Measurements from ENCODE around the gene ATG4B. TPM values are rescaled to one million over a fixed set of nuclear protein-coding genes. Genes with fewer than 3 reads are reported as not detected.

The ATG4B gene
- total and polyA plus RNA-seq, 9 of the 15 experiments (the other 6 are each of a cell fraction or from before 2014, with no cell fraction given) = 5.9 to 58.8 (median 35.6) TPM

- peak; percentile 35 to 74; a peak in 1 of 4 replicates for TF ChIP-seq UBTF (IDR thresholded peaks at IDR 0.05; ENCODE audit: borderline replicate concordance in 1 of 2, low read depth in 2 of 2, low read length in 2 of 2)
- 0 out of 4 replicates have a peak, but pooled peaks of 1 of the 2 experiments have one; percentile 48 for TF ChIP-seq CSDE1 (IDR thresholded peaks at IDR 0.05)
- 0 out of 2 replicates have a peak, but pooled peaks have one; percentile 14 for TF ChIP-seq KLF13 (tag; IDR thresholded peaks at IDR 0.05; ENCODE audit: borderline replicate concordance, low read depth)
- TF ChIP-seq PKNOX1 (IDR thresholded peaks at IDR 0.05) = no peak
- peak; percentile 39 for TF ChIP-seq HNRNPLL (IDR thresholded peaks at IDR 0.05; ENCODE audit: low read depth, low read length, poor library complexity, severe bottlenecking)
- TF ChIP-seq RBM25 (IDR thresholded peaks at IDR 0.05; ENCODE audit: low read depth, low read length, severe bottlenecking) = peak; percentile 94
- TF ChIP-seq TCF7L2 (IDR thresholded peaks at IDR 0.05; ENCODE audit: low read depth, low read length) = no peak
- no peak for TF ChIP-seq THRA (IDR thresholded peaks at IDR 0.05)
- no peak for TF ChIP-seq NR2C2 (CRISPR knock-in tag; IDR thresholded peaks at IDR 0.05)
- peak; percentile 63; the same call in 1 of the 2 replicates for TF ChIP-seq NR2C2 (tag; IDR thresholded peaks at IDR 0.05)
- no peak for TF ChIP-seq ZNF143 (CRISPR knock-in tag; IDR thresholded peaks at IDR 0.05)
- TF ChIP-seq TBP (optimal IDR thresholded peaks at IDR 0.05; ENCODE audit: low read depth, low read length) = peak; percentile 65
- TF ChIP-seq L3MBTL2 (IDR thresholded peaks at IDR 0.05) = peak; percentile 85
- no peak for TF ChIP-seq RAD21 (CRISPR knock-in tag; conservative IDR thresholded peaks at IDR 0.05 in 1 of 2, IDR thresholded peaks at IDR 0.05 in 1 of 2)
- peak; percentile 94 for TF ChIP-seq SIN3B (IDR thresholded peaks at IDR 0.05; ENCODE audit: low read depth)
- no peak for TF ChIP-seq KLF16 (IDR thresholded peaks at IDR 0.05)
- TF ChIP-seq BRD4 (IDR thresholded peaks at IDR 0.05) = no peak
- TF ChIP-seq ILF3 (IDR thresholded peaks at IDR 0.05; ENCODE audit: borderline replicate concordance) = peak; percentile 64; the same call in 1 of the 2 replicates
- no peak for TF ChIP-seq HDGF (IDR thresholded peaks at IDR 0.05)
- no peak for TF ChIP-seq ATF6 (CRISPR knock-in tag; IDR thresholded peaks at IDR 0.05)
- peak; percentile 80; the same call in 1 of the 2 replicates for TF ChIP-seq ATF7 (IDR thresholded peaks at IDR 0.05)
Observed at GRCh38 chr2:241686650-241687425, 49.3 kb downstream of the ATG4B start, which contains the start of gene DTYMK (continued).
